Ishikawa (cell line): Measurements from ENCODE around the gene KLKB1.

Experiments used
- CEBPB ChIP-seq: IDR thresholded peaks from 2 replicates; pipeline ENCODE4 v1.6.1; 2012
- CREB1 ChIP-seq: IDR thresholded peaks from 2 replicates; pipeline ENCODE4 v1.6.1; 2012; ENCODE audit warnings: low read depth
- EP300 ChIP-seq: IDR thresholded peaks from 2 replicates; pipeline ENCODE4 v1.6.1; 2012; ENCODE audit warnings: borderline replicate concordance
- FOXM1 ChIP-seq: IDR thresholded peaks from 2 replicates; pipeline ENCODE4 v1.6.1; 2012; ENCODE audit warnings: low read depth, borderline replicate concordance
- NFIC ChIP-seq: IDR thresholded peaks from 2 replicates; pipeline ENCODE4 v1.6.1; 2012
- RAD21 ChIP-seq: IDR thresholded peaks from 2 replicates; pipeline ENCODE4 v1.6.1; 2012; ENCODE audit warnings: low read depth
- TAF1 ChIP-seq: IDR thresholded peaks from 2 replicates; pipeline ENCODE4 v1.6.1; 2012; ENCODE audit warnings: low read depth, mild to moderate bottlenecking
- TF ChIP-seq, protein P1 (sequence below): IDR thresholded peaks from 2 replicates; pipeline ENCODE4 v1.6.1; 2012
- TF ChIP-seq, protein P2 (sequence below): IDR thresholded peaks from 2 replicates; pipeline ENCODE4 v1.6.1; 2012
- TF ChIP-seq, protein P3 (sequence below): IDR thresholded peaks from 2 replicates; pipeline ENCODE4 v1.6.1; 2012; ENCODE audit warnings: low read depth, mild to moderate bottlenecking

DNA sequence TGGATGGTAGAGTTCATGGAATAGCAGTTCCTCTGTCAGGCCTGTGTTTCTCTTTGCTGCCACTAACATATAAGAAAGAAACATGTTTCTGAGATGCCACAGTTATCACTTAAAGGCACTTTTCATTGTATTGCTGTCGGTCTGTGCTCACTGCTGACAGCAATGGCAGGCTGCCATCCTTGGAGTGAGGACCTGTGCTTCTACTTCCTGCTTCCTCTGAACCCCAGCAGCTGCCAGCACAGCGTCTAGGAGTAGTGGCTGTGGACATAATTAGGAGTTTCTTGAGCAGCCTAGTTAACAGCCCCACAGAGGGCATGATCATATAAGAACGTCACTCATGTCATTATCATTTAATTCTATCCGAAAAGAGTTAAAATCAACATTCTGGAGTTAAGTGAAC is 69.2 kb downstream of the KLKB1 start:
- TF ChIP-seq TAF1 (no peak), RAD21 (no peak), NFIC (no peak), EP300 (no peak), CEBPB (no peak), FOXM1 (no peak), CREB1 (no peak)
- TF ChIP-seq, protein P1, sequence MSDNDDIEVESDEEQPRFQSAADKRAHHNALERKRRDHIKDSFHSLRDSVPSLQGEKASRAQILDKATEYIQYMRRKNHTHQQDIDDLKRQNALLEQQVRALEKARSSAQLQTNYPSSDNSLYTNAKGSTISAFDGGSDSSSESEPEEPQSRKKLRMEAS: no peak
- TF ChIP-seq, protein P2, sequence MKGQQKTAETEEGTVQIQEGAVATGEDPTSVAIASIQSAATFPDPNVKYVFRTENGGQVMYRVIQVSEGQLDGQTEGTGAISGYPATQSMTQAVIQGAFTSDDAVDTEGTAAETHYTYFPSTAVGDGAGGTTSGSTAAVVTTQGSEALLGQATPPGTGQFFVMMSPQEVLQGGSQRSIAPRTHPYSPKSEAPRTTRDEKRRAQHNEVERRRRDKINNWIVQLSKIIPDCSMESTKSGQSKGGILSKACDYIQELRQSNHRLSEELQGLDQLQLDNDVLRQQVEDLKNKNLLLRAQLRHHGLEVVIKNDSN: no peak
- TF ChIP-seq, protein P3, sequence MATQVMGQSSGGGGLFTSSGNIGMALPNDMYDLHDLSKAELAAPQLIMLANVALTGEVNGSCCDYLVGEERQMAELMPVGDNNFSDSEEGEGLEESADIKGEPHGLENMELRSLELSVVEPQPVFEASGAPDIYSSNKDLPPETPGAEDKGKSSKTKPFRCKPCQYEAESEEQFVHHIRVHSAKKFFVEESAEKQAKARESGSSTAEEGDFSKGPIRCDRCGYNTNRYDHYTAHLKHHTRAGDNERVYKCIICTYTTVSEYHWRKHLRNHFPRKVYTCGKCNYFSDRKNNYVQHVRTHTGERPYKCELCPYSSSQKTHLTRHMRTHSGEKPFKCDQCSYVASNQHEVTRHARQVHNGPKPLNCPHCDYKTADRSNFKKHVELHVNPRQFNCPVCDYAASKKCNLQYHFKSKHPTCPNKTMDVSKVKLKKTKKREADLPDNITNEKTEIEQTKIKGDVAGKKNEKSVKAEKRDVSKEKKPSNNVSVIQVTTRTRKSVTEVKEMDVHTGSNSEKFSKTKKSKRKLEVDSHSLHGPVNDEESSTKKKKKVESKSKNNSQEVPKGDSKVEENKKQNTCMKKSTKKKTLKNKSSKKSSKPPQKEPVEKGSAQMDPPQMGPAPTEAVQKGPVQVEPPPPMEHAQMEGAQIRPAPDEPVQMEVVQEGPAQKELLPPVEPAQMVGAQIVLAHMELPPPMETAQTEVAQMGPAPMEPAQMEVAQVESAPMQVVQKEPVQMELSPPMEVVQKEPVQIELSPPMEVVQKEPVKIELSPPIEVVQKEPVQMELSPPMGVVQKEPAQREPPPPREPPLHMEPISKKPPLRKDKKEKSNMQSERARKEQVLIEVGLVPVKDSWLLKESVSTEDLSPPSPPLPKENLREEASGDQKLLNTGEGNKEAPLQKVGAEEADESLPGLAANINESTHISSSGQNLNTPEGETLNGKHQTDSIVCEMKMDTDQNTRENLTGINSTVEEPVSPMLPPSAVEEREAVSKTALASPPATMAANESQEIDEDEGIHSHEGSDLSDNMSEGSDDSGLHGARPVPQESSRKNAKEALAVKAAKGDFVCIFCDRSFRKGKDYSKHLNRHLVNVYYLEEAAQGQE: no peak
